ENCODE results near the gene ONECUT2.

The ONECUT2 gene

DNA sequence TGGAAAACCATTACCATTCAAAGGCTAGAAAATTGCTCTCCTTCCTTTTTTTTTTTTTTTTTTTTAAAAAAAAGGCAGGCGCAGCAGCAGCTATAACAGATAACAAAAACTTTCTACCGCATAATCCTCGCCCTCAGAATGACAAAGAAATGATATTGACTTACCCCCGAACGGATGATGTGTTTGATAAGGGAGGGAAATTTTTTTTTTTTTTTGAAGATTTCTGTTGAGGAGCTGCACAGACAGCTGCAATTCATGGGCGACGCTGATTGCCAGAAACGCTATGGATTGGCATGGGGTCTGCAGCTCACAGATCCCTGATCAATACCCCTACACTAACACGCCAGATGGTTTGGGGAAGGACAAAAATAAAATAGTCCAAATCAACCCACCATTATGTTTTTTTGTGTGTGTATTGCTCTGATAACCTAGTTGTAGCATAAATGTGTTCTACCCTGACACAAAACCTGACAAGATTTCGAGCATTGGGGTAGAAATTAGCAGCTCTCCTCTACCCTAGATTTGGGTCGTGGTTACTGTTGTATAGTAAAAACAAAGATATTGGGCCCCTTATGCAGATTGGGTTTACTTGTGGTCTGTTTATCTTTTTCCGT lies 3.6 kb upstream of the ONECUT2 start:
- no peak for DNase-seq

DNA sequence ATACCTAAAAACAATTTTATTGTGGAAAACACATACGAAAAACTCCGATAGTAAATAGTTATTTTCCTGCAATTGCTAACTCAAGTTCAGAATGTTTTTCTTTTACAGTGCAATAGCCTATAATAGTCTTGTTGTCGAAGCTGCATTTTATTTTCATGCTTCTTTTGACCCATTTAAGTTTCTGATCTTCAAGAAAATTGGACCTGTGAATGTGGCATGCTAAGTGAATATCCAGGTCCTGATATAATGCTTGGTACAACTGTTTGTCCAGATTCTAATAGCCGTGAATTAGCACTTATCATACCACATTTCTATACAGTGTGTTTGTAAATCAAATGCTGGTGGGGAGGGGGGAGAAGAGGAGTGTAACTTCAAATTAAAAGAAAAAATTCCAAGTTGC lies 3.0 kb upstream of the ONECUT2 start:
- no peak for DNase-seq

DNA sequence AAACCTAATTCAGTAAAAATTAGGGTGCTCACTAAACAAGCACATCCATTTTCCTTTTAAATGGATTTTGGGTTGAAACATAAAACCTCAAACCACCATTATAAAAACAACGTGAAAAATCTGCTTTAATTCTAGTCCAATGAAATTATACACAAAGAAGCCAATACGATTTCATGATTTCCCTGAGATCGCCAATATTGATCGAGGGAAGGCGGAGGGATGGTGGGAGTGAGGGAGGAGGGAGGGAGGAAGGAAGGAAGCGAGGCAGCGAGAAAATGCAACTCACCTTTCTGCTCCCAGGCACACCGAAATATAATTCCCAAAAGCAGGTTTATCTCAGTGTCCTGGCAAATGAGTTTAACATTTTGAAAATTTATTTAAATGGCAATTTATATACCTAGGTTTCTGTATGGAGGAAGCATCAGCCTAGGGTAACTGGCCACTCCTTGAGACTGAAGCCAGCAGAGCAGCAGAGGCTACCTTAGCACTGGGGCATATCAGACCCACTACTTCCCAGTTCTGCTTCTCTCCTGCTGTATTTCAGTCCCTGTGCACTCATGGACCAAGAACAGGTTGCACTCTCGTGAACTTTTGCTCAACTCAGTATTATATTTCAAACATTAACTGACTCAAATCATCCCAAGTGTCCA lies 2.3 kb upstream of the ONECUT2 start:
- DNase-seq, result no peak

DNA sequence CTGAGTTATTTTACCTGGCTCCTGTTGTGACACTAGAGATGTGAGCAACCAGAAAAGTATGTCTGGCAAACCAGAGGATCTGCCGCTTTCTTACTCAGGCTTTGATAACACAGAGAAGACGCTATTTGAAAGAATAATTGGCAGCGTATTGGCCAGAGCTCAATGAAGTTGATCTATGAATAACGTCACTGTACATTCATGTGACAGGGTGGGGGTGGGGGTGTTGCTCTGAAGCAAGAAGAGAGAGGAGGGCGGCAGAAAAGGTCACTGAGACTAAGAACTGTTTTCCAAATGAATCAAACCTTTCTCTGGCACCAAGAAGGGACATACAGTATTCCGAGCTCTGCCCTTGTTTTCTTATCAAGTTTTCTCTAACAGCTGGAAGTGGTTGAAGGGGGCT lies 1.7 kb upstream of the ONECUT2 start:
- DNase-seq, result no peak

DNA sequence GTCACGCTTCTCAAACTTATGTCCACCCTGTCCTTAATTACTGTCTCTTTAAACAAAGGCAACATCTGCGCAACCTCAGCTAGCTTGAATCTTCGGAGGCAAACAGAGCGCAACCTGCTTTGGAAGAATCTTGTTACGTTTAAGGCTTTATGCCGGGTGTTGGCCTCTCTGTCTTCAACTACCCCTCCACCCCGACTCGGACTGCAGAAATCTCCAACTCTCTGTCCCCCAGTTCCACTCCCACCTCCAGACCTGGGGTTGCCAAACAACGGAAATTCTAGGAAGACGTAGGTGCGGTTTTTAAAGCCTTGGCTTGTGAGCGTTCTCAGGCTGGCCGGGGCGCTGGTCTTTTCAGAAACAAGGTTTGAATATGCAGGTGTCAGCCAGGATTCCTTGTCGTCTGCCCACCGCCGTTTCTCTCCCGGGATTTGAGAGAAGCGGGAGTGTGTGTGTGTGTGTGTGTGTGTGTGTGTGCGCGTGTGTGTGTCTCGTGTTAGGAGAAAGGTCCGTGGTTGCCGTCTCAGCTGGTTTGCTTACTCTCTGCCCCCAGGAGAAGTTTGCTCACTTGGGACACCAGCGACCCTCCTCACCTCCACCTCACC lies 1.1 kb upstream of the ONECUT2 start:
- DNase-seq, result no peak

DNA sequence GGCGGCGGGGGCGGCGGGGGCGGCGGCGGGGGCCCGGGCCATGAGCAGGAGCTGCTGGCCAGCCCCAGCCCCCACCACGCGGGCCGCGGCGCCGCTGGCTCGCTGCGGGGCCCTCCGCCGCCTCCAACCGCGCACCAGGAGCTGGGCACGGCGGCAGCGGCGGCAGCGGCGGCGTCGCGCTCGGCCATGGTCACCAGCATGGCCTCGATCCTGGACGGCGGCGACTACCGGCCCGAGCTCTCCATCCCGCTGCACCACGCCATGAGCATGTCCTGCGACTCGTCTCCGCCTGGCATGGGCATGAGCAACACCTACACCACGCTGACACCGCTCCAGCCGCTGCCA lies 644 bp downstream of the ONECUT2 start:
- DNase-seq, result no peak

DNA sequence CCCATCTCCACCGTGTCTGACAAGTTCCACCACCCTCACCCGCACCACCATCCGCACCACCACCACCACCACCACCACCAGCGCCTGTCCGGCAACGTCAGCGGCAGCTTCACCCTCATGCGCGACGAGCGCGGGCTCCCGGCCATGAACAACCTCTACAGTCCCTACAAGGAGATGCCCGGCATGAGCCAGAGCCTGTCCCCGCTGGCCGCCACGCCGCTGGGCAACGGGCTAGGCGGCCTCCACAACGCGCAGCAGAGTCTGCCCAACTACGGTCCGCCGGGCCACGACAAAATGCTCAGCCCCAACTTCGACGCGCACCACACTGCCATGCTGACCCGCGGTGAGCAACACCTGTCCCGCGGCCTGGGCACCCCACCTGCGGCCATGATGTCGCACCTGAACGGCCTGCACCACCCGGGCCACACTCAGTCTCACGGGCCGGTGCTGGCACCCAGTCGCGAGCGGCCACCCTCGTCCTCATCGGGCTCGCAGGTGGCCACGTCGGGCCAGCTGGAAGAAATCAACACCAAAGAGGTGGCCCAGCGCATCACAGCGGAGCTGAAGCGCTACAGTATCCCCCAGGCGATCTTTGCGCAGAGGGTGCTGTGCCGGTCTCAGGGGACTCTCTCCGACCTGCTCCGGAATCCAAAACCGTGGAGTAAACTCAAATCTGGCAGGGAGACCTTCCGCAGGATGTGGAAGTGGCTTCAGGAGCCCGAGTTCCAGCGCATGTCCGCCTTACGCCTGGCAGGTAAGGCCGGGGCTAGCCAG lies 1.2 kb downstream of the ONECUT2 start:
- DNase-seq, result no peak

DNA sequence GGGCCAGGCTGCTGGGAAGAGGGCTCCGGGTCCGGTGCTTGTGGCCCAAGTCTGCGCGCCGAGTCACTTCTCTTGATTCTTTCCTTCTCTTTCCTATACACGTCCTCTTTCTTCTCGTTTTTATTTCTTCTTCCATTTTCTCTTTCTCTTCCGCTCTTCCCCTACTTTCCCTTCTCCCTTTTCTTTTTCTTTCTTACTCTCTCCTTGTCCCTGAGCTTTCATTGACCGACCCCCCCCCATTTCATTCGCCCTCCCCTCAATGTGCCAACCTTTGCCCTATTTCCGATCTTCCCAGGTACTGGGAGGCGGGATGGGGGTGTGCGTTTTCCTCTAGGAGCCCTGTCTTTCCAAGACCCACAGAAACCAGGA lies 1.8 kb downstream of the ONECUT2 start:
- DNase-seq, result no peak

DNA sequence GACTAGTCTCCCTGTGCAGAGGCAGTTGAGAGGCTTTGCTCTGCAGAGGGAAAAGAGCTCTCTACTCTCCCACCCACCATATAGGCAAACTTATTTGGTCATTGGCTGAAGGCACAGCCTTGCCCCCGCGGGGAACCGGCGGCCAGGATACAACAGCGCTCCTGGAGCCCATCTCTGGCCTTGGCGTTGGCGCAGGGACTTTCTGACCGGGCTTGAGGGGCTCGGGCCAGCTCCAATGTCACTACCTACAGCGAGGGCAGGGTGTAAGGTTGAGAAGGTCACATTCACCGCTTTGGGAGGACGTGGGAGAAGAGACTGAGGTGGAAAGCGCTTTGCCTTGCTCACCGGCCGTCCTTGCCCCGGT lies 2.2 kb downstream of the ONECUT2 start:
- DNase-seq, result no peak

DNA sequence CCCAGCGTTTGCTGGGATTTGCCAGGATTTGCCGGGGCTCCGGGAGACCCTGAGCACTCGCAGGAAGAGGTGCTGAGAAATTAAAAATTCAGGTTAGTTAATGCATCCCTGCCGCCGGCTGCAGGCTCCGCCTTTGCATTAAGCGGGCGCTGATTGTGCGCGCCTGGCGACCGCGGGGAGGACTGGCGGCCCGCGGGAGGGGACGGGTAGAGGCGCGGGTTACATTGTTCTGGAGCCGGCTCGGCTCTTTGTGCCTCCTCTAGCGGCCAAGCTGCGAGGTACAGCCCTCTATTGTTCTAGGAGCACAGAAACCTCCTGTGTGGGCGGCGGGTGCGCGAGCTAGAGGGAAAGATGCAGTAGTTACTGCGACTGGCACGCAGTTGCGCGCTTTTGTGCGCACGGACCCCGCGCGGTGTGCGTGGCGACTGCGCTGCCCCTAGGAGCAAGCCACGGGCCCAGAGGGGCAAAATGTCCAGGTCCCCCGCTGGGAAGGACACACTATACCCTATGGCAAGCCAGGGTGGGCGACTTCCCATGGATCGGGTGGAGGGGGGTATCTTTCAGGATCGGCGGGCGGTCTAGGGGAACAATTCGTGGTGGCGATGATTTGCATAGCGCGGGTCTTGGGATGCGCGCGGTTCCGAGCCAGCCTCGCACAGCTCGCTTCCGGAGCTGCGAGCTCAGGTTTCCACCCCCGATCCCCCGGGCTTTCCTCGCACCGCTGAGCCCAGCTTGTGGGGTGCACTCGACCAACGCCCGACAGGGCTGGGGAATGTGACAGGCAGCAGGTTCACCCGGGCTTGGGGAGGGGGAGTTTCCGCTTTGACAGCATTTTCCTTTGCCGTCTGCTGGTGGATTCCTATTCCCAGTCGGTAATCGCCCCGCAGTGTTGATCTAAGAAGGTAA lies 2.8 kb downstream of the ONECUT2 start:
- DNase-seq, result peak; percentile 12

DNA sequence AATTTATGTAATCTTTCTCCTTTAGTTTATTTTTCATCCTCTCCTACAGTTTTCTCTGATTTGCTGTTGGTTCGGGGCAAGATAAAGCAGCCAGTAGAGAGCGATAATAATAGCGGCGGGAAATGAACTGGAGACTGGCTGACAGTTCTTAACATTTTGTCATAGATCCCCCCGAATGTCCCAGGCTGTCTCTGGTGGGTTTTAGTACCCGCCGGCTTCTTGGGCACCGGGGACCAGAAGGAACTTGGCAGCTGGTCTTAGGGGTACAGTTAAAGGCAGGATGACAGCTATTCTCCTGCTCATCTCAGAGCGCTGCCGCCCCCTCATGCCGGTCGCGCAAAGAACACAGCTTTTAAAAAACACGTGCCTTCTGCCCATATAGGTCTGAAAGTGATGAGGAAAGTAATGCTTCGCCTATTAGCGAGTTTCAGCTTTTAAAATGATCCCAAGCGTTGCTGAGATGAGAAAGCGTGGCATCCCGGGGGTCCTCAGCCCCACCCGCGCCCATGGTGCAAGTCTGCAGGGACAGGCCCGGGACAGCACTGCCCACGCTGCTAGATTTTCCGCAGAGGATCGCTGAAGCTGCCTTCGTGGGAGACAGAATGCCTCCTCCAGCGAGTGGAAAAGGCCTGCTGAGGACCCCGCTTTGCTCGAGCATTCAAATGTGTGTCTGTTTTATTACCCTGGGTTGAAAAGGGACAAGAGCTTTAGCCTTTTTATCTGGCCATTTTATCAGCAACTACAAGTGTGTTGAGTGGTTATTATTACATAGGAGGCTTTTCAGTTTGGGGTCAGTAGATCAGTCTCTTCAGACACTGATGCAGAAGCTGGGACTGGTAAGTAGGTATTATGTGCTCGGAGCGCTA lies 3.8 kb downstream of the ONECUT2 start:
- no peak for DNase-seq

DNA sequence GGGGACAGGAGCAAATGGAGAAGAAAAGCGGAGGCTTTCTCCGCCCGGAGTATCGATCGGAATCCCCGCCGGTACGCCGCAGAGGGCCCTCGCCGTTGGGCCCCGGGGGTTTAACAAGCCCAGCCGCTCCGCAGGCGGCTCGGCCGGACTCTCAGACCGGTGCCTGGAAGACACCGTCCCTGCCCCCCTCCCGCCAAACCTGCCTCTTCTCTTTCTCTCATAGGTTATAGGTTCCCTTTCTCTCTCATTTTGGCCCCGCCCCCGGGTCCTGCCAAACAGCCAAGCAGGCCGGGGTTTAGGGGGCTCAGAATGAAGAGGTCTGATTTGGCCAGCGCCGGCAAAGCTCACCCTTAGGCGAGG lies 4.4 kb downstream of the ONECUT2 start:
- DNase-seq, result no peak

DNA sequence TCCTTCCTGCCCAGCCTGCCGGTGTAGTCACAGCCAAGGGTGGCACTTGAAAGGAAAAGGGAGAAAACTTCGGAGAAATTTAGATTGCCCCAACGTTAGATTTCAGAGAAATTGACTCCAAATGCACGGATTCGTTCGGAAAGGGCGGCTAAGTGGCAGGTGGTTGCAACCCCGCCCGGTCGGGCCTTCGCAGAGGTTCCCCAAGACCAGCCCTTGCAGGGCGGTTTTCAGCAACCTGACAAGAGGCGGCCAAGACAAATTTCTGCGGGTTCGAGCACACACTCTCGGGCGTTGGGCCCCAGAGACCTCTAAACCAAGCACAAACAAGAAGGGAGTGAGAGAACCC lies 4.8 kb downstream of the ONECUT2 start:
- no peak for DNase-seq

DNA sequence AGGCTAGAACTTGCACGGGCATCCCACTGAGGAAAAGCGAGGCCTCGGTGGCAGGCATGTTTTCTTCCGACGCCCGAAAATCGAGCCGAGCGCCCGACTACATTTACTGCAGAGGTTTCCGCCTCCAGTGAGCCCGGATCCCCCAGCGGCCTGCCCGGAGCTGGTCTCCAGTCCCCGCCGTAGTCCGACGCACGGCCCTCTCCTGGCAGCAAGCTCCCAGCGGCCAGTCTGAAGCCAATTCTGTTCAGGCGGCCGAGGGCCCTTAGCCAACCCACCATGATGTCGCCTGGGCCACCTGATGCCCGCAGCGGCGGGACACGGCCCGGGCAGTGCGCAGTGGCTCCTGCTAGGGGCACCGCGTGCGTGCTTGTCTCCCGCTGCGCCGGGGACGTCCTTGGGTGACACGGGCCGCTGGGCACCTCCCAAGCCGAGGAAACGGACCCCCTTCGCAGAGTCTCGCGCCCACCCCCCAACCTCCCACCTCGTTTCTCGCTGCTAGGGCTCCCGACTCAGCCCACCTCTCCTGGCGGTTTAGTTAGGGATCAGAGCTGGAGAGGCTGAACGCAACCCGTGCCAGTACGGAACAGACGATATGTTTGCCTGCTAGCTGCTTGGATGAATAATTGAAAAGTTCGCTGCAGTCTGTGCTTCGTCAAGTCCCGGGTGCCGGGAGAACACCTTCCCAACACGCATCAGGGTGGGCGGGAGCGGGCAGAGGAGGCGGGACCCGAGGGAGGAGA lies 5.3 kb downstream of the ONECUT2 start:
- DNase-seq, result no peak

DNA sequence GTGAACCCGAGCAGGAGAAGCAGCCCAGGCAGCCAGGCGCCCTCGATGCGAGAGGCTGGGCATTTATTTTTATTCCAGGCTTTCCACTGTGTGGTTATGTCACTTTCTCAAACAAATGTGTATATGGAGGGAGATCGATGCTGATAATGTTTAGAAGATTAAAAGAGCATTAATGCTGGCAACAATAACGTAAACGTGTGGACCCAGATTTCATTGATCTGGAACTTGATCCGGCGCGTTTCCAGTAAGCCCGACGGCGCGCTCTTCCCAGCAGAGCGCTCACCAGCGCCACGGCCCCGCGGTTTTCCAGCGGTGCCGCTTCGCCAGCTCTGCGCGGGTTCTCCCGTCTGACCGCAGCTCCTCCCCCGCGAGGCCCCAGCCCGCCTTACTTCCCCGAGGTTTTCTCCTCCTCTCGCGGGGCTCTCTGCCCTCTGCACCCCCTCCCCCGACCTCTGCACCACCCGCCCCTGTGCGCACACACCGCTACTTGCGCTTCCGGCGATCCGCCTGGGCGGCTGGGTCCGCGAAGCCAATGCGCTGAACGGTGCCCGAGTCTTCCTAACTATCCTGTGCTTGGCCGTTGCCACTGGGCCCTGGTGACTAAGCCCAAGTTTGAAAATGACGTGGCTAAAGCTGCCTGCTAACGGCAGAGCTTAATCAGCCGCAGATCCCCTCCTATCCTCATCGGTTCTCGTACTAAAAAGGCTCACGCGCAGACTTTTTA lies 6.1 kb downstream of the ONECUT2 start:
- DNase-seq, result no peak

DNA sequence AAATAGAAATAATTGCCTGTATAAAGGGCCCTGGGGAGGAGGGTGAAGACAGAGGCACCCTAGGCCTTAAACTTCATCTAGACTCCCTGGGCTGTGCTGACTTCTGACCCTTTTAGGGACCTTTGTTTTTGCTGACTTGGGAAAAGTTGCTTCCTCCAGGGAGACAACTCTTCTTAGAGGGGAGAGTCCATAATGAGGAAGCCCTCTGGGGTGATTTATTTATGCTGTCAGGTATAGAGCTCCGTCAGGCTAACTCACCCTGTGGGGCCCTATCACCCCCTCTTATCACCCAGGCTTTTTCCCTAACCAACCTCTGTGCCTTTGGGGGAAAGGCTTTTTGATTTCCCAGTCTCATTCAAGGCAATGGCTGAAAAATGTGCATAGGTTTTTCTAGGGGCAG lies 8.1 kb downstream of the ONECUT2 start:
- no peak for DNase-seq

DNA sequence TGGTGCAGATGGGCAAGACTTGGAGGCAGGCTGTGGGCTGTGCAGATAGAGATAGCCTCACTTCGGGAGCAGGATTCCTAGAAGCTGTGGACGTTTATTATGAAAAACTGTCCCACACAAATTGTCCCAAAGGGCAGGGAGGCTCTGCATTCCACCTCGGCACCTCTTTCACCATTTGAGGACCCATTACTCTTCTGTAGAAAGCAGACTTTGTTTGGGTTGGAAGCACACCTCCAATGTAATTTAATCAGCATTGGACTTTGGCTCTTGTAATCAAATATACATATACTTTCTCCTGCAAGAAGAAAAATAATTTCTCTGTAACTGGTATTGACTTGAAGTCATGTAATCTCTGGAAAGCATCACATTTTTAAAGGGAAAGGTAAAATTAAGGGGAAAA lies 8.5 kb downstream of the ONECUT2 start:
- no peak for DNase-seq

DNA sequence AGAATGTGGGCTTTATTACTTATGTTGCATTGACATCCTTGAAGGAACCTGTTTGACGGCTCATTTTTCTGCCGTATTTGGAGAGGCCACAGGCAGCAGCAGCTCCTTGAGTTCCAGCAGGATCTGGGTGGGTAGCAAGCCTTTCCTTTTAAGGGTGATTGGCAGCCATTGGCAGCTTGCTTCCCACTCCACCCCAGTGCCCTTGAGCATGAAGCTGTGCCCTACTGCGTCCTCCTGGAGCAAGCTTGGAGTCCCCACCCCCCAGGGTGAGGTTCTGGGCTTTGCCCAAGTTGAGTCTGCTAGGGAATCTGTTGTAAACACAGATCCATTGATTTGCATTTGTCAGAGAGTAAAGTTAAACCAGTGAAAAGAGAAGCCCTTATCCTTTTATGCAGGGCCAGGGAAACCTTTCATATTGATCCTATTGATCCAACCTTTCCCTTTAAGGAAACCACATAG lies 9.2 kb downstream of the ONECUT2 start:
- no peak for DNase-seq

DNA sequence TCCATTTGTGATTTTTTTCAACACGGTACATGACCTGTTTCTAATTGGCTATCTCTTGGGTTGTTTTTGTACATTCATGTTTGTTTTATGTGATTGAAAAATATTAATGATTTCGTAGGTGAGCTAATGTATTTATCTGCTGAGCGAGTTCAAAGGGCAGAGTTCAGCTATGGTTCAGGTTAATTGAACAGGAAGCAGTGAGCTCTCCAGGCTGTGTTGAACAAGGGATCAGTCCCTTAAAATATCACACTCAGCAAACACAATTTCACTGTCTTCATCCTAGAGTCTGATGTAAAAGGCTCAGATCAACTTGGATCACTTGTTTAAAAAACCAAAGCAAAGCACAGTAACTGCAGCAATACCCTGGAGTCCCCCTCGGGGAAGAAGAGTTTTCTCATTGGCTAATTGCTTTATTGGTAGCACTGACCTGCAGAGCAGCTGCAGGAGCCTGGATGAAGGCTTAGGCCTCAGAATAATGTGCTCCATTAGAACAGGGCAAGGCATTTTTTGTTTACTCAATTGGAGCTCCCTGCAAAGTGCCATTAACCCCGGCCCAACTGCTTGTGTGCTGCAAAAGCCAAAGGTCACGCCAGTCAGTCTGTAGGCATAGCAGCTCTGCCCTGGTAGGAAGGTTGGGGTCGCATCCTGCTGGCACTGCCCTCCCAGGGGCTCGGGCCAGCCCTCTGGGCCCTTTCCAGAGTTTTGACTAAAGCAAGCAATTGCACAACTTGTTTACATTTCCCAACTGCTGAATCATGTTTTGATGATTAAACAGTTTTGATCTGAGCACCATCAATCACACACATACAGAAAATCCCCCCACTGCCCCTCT lies 10.5 kb downstream of the ONECUT2 start:
- no peak for DNase-seq

DNA sequence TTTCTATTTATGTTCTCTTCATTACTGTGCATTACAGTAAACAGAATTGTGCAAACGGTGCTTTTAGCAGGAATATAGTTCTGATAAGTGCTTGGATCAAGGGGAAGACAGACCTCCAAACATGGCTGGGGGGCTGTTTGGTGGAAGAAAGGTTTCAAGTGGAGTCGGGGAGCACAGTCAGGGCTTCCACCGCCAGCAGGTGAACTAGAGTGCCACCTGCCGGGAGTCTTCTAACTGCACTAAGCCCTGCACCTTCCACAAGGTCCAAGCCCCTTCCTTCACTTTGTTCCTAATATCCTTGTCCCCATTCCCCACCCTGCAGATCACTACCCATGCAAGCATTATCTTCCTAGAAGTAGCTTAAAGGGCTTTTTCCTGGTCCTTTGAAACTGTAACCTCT lies 11.1 kb downstream of the ONECUT2 start:
- DNase-seq, result no peak
